NB4 (cell line): Measurements from ENCODE around the gene GNPNAT1.
"Not testable (repeated sequence)": the region's sequence is repeated elsewhere in the genome, so short reads cannot be mapped to it uniquely, and the experiment has no call there.

Source experiments
- CTCF ChIP-seq: IDR thresholded peaks from one replicate; pipeline ENCODE4 v1.5.1; 2012; ENCODE audit warnings: low read depth, low read length
- MYC ChIP-seq: IDR thresholded peaks from 2 replicates; pipeline ENCODE4 v1.6.1; 2011; ENCODE audit warnings: low read depth, low read length
- POLR2A ChIP-seq: IDR thresholded peaks from 2 replicates; pipeline ENCODE4 v1.6.1; 2011; ENCODE audit warnings: mild to moderate bottlenecking; ENCODE audit not compliant: insufficient read length; ENCODE audit errors: extremely low read depth
- TF ChIP-seq, protein P1 (sequence below): IDR thresholded peaks from 2 replicates; pipeline ENCODE4 v1.6.1; 2011; ENCODE audit warnings: low read depth, low read length

DNA sequence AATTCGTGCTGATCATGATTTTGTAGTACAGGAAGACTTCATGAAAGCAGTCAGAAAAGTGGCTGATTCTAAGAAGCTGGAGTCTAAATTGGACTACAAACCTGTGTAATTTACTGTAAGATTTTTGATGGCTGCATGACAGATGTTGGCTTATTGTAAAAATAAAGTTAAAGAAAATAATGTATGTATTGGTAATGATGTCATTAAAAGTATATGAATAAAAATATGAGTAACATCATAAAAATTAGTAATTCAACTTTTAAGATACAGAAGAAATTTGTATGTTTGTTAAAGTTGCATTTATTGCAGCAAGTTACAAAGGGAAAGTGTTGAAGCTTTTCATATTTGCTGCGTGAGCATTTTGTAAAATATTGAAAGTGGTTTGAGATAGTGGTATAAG lies 63.9 kb downstream of the GNPNAT1 start:
- not testable (repeated sequence) for TF ChIP-seq MYC, CTCF, POLR2A
- TF ChIP-seq, protein P1, sequence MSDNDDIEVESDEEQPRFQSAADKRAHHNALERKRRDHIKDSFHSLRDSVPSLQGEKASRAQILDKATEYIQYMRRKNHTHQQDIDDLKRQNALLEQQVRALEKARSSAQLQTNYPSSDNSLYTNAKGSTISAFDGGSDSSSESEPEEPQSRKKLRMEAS = not testable (repeated sequence)
